ENCODE data around the gene NIT1. TPM values are rescaled to one million over a fixed set of nuclear protein-coding genes. Genes with fewer than 3 reads are reported as not detected.

NIT1 gene
- total and polyA plus RNA-seq, 9 of the 15 experiments (the other 6 are each of a cell fraction or from before 2014, with no cell fraction given), result 18.4 to 76.0 (median 33.7) TPM

GRCh38 chr1:161132410-161133219 lies 14.7 kb downstream of the NIT1 start, which contains the start of gene DEDD (continued):
- no peak for TF ChIP-seq SFPQ (IDR thresholded peaks at IDR 0.05; ENCODE audit: low read depth, low read length)
- TF ChIP-seq ZBTB26 (CRISPR knock-in tag; IDR thresholded peaks at IDR 0.05), result no peak
- peak; percentile 60 for TF ChIP-seq ETV1 (tag; conservative IDR thresholded peaks at IDR 0.05; ENCODE audit: low read depth)
- no peak for TF ChIP-seq HNRNPUL1 (IDR thresholded peaks at IDR 0.05; ENCODE audit: low read length)
- TF ChIP-seq FOXA3 (CRISPR knock-in tag; conservative IDR thresholded peaks at IDR 0.05 in 1 of 2, IDR thresholded peaks at IDR 0.05 in 1 of 2), result no peak
- peak; percentile 50 to 60; a peak in 2 of 4 replicates for TF ChIP-seq NONO (IDR thresholded peaks at IDR 0.05; ENCODE audit: low read depth in 2 of 2, low read length in 1 of 2)
- no peak for TF ChIP-seq ZNF134 (CRISPR knock-in tag; conservative IDR thresholded peaks at IDR 0.05)
- no peak for TF ChIP-seq RBM15 (IDR thresholded peaks at IDR 0.05; ENCODE audit: insufficient read depth, low read length)
- no peak; the same call in 1 of the 2 replicates for TF ChIP-seq KAT8 (IDR thresholded peaks at IDR 0.05; ENCODE audit: low read depth)
- no peak for TF ChIP-seq RFX5 (IDR thresholded peaks at IDR 0.05; ENCODE audit: low read depth, low read length)
- no peak for TF ChIP-seq ZNF445 (CRISPR knock-in tag; IDR thresholded peaks at IDR 0.05; ENCODE audit: low read depth)
- TF ChIP-seq MEIS2 (IDR thresholded peaks at IDR 0.05; ENCODE audit: partially characterized antibody), result peak; percentile 66
- TF ChIP-seq PTTG1 (tag; IDR thresholded peaks at IDR 0.05; ENCODE audit: low read depth), result no peak
- no peak for TF ChIP-seq ZNF3 (CRISPR knock-in tag; IDR thresholded peaks at IDR 0.05)
- TF ChIP-seq PKNOX1 (IDR thresholded peaks at IDR 0.05), result peak; percentile 84
- TF ChIP-seq FOSL1 (tag; conservative IDR thresholded peaks at IDR 0.05), result peak; percentile 91
- TF ChIP-seq NFRKB (IDR thresholded peaks at IDR 0.05; ENCODE audit: low read depth), result peak; percentile 83; the same call in 1 of the 2 replicates
- TF ChIP-seq CSDE1 (IDR thresholded peaks at IDR 0.05), result peak in 1 of 2 experiments; percentile 94; a peak in 2 of 4 replicates
- TF ChIP-seq NR4A1 (CRISPR knock-in tag; IDR thresholded peaks at IDR 0.05), result 0 out of 2 replicates have a peak, but pooled peaks have one; percentile 53
- peak; percentile 80 for TF ChIP-seq NR4A1 (tag; IDR thresholded peaks at IDR 0.05)
- TF ChIP-seq THAP12 (CRISPR knock-in tag; IDR thresholded peaks at IDR 0.05), result no peak

Measured in K562 (cell line).